Neural progenitor cell (in vitro differentiated cells): Measurements from ENCODE around the gene GINS2. TPM values are rescaled to one million over a fixed set of nuclear protein-coding genes. Genes with fewer than 3 reads are reported as not detected.

Experiments used
- DNase-seq: peaks from one replicate; pipeline ENCODE4 v3.0.0-alpha.2; 2016; ENCODE audit warnings: low spot score
- H2AFZ ChIP-seq: fragments of 200-600 bp; sonication (generic); replicated peaks from 2 replicates; pipeline ENCODE4 v1.6.1; 2016; ENCODE audit warnings: antibody characterized with exemption
- H3F3A ChIP-seq: fragments of 200-600 bp; sonication (generic); 2 replicates; pipeline ENCODE4 v1.6.1; 2016; ENCODE audit warnings: antibody characterized with exemption, low read depth
- H3K27ac ChIP-seq: fragments of 200-600 bp; sonication (generic); 2 replicates; pipeline ENCODE4 v1.5.1; 2016; ENCODE audit warnings: mild to moderate bottlenecking
- H3K27me3 ChIP-seq: fragments of 200-600 bp; sonication (generic); 2 replicates; pipeline ENCODE4 v1.6.1; 2016; ENCODE audit warnings: mild to moderate bottlenecking, moderate library complexity
- H3K36me3 ChIP-seq: fragments of 200-600 bp; sonication (generic); 2 replicates; pipeline ENCODE4 v1.5.1; 2016
- H3K4me1 ChIP-seq: fragments of 200-600 bp; sonication (generic); 2 replicates; pipeline ENCODE4 v1.6.1; 2016; ENCODE audit warnings: mixed run types
- H3K4me2 ChIP-seq: fragments of 200-600 bp; sonication (generic); 2 replicates; pipeline ENCODE4 v1.6.1; 2016
- H3K4me3 ChIP-seq: fragments of 200-600 bp; sonication (generic); 2 replicates; pipeline ENCODE4 v1.5.1; 2016
- H3K79me2 ChIP-seq: fragments of 200-600 bp; sonication (generic); 2 replicates; pipeline ENCODE4 v1.6.1; 2016; ENCODE audit warnings: low read depth
- H3K9ac ChIP-seq: fragments of 200-600 bp; sonication (generic); 2 replicates; pipeline ENCODE4 v1.6.1; 2016
- H3K9me3 ChIP-seq: fragments of 200-600 bp; sonication (generic); 2 replicates; pipeline ENCODE4 v1.5.1; 2016; ENCODE audit warnings: low read depth
- H4K20me1 ChIP-seq: fragments of 200-600 bp; sonication (generic); 2 replicates; pipeline ENCODE4 v1.6.1; 2016; ENCODE audit warnings: low read depth
- H3K27ac Mint-ChIP-seq: 3 replicates; pipeline ENCODE4 v1.8.0; 2021; ENCODE audit warnings: mixed read lengths
- H3K27me3 Mint-ChIP-seq: 2 replicates; pipeline ENCODE4 v1.8.0; 2022; ENCODE audit warnings: low read depth, mild to moderate bottlenecking, inconsistent platforms, moderate library complexity, mixed read lengths; ENCODE audit not compliant: insufficient read depth
- H3K36me3 Mint-ChIP-seq: 3 replicates; pipeline ENCODE4 v1.8.0; 2021; ENCODE audit warnings: mixed read lengths
- H3K4me1 Mint-ChIP-seq: 3 replicates; pipeline ENCODE4 v1.8.0; 2021; ENCODE audit warnings: mixed read lengths
- H3K4me3 Mint-ChIP-seq: 3 replicates; pipeline ENCODE4 v1.8.0; 2021; ENCODE audit warnings: mild to moderate bottlenecking, moderate library complexity, mixed read lengths
- H3K9me3 Mint-ChIP-seq: 3 replicates; pipeline ENCODE4 v1.8.0; 2020; ENCODE audit warnings: mixed read lengths
- EZH2 ChIP-seq: fragments of 200-600 bp; sonication (generic); IDR thresholded peaks from 2 replicates; pipeline ENCODE4 v1.6.1; 2017; ENCODE audit warnings: antibody characterized with exemption, mild to moderate bottlenecking, moderate library complexity
- EZH2phosphoT487 ChIP-seq: fragments of 200-600 bp; sonication (generic); IDR thresholded peaks from 2 replicates; pipeline ENCODE4 v1.6.1; 2017; ENCODE audit warnings: antibody characterized with exemption
- total RNA-seq: library from RNA; depleted of rRNA; stranded (reverse); fragments of >200 nt; gene quantifications from 2 replicates; pipeline ENCODE4 v1.2.3, GENCODE V29; 2015; ENCODE audit warnings: low replicate concordance
- TF ChIP-seq, protein P1 (sequence below): fragments of 200-600 bp; sonication (generic); IDR thresholded peaks from 2 replicates; pipeline ENCODE4 v1.5.1; 2017; ENCODE audit warnings: antibody characterized with exemption, mild to moderate bottlenecking

Gene GINS2
- total RNA-seq, 1 donor from 2014 or later: 47.9 TPM

GRCh38 chr16:85735225-85735635, 46.5 kb upstream of the GINS2 start:
- Mint-ChIP-seq H3K4me3 (no peak overlapping the region), H3K27ac (no peak overlapping the region), H3K27me3 (peaks cover 24% of the 10 kb centered on the region), H3K4me1 (peaks cover 17% of the 10 kb centered on the region), H3K9me3 (no peaks in the 10 kb centered on the region), H3K36me3 (no peaks in the 10 kb centered on the region)
- H3K36me3 ChIP-seq: no peaks in the 10 kb centered on the region
- no peak for TF ChIP-seq EZH2phosphoT487
- TF ChIP-seq EZH2: no peak
- TF ChIP-seq, protein P1, sequence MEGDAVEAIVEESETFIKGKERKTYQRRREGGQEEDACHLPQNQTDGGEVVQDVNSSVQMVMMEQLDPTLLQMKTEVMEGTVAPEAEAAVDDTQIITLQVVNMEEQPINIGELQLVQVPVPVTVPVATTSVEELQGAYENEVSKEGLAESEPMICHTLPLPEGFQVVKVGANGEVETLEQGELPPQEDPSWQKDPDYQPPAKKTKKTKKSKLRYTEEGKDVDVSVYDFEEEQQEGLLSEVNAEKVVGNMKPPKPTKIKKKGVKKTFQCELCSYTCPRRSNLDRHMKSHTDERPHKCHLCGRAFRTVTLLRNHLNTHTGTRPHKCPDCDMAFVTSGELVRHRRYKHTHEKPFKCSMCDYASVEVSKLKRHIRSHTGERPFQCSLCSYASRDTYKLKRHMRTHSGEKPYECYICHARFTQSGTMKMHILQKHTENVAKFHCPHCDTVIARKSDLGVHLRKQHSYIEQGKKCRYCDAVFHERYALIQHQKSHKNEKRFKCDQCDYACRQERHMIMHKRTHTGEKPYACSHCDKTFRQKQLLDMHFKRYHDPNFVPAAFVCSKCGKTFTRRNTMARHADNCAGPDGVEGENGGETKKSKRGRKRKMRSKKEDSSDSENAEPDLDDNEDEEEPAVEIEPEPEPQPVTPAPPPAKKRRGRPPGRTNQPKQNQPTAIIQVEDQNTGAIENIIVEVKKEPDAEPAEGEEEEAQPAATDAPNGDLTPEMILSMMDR: no peak
- no peak overlapping the region for H3K4me2 ChIP-seq
- H3K4me3 ChIP-seq: no peak overlapping the region
- H4K20me1 ChIP-seq: no peaks in the 10 kb centered on the region
- H3F3A ChIP-seq: peaks cover 8% of the 10 kb centered on the region
- H2AFZ ChIP-seq: no peak overlapping the region
- DNase-seq: no peak
- H3K9me3 ChIP-seq: no peaks in the 10 kb centered on the region
- peaks cover 10% of the 10 kb centered on the region for H3K4me1 ChIP-seq
- H3K9ac ChIP-seq: no peak overlapping the region
- no peaks in the 10 kb centered on the region for H3K27me3 ChIP-seq
- H3K27ac ChIP-seq: no peak overlapping the region
- no peaks in the 10 kb centered on the region for H3K79me2 ChIP-seq

DNA sequence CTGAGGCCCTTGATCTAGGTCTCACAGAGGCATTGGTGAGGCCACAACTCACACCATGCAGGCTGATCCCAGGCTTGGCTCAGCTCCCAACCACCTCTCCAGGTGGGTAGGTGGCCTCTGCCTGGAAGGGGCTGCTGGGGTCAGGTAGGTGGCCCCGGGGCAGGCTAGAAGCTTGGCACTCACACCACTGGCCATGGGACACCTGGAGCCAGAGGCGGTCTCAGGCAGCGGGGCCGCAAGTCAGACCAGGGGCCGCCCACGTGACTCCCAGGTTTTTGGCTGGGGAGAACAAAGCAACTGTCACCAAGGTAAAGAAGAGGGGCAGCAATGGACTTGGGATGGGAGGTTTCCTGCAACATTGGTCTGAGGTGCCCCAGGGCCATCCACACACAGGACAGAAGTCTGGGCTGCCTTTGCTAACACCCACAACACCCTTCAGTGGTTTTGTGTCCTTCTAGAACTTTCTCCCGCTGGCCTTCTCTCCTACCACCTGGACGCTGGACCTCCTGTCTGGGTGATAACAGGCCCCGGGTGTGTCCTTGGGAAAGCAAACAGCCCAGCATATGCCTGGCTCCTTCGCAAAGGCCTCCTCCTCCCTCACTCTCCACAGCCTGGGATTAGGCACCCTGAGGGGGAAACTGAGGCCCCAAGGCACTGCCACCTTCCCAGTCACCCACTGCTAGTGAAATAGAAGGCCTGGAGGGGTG, 45.7 kb upstream of the GINS2 start:
- Histone ChIP-seq H3K9me3 (no peaks in the 10 kb centered on the region), H2AFZ (no peak overlapping the region), H3F3A (peaks cover 12% of the 10 kb centered on the region), H3K9ac (no peak overlapping the region), H3K4me3 (no peak overlapping the region), H3K27me3 (no peaks in the 10 kb centered on the region), H3K4me1 (peaks cover 15% of the 10 kb centered on the region), H3K27ac (no peak overlapping the region), H4K20me1 (no peaks in the 10 kb centered on the region), H3K36me3 (no peaks in the 10 kb centered on the region), H3K79me2 (no peaks in the 10 kb centered on the region), H3K4me2 (peak overlapping the region; percentile 52)
- no peak for TF ChIP-seq EZH2phosphoT487
- TF ChIP-seq, protein P1: no peak
- no peak for TF ChIP-seq EZH2
- Mint-ChIP-seq H3K36me3 (no peaks in the 10 kb centered on the region), H3K27ac (no peak overlapping the region), H3K4me1 (peaks cover 20% of the 10 kb centered on the region), H3K27me3 (peaks cover 20% of the 10 kb centered on the region), H3K4me3 (no peak overlapping the region), H3K9me3 (no peaks in the 10 kb centered on the region)
- no peak for DNase-seq

- H3K4me1 Mint-ChIP-seq: peaks cover 25% of the 10 kb centered on the region
- no peaks in the 10 kb centered on the region for H3K36me3 Mint-ChIP-seq
- no peak overlapping the region for H3K27ac Mint-ChIP-seq
- Histone ChIP-seq H3K4me1 (peaks cover 17% of the 10 kb centered on the region), H3K9me3 (no peaks in the 10 kb centered on the region), H2AFZ (no peak overlapping the region), H3F3A (peaks cover 8% of the 10 kb centered on the region), H3K9ac (no peak overlapping the region), H3K79me2 (no peaks in the 10 kb centered on the region), H3K27me3 (no peaks in the 10 kb centered on the region), H3K4me2 (peak overlapping the region; percentile 52), H3K36me3 (no peaks in the 10 kb centered on the region), H3K27ac (no peak overlapping the region), H4K20me1 (no peaks in the 10 kb centered on the region), H3K4me3 (no peak overlapping the region)
- TF ChIP-seq EZH2phosphoT487: no peak
- TF ChIP-seq, protein P1: no peak
- TF ChIP-seq EZH2: no peak
- no peak overlapping the region for H3K4me3 Mint-ChIP-seq
- peaks cover 19% of the 10 kb centered on the region for H3K27me3 Mint-ChIP-seq
- peak; percentile 93 for DNase-seq
- H3K9me3 Mint-ChIP-seq: no peaks in the 10 kb centered on the region
These were observed 45.1 kb upstream of the GINS2 start for GRCh38 chr16:85733839-85734170.
